Stimulated activated naive CD8-positive, alpha-beta T cell treated with anti-CD3 and anti-CD28 coated beads, Interleukin-15, Interleukin-2, amounts not matched to agents 100 ng/mL and 50 ng/mL, for 24 hours (primary cell): ENCODE measurements around the gene ABAT.
"Not testable (repeated sequence)": the region's sequence is repeated elsewhere in the genome, so short reads cannot be mapped to it uniquely, and the experiment has no call there.

Experiments used
- H3K27ac Mint-ChIP-seq: one replicate; pipeline ENCODE4 v1.8.0; 2021; ENCODE audit warnings: mild to moderate bottlenecking, mixed read lengths
- H3K27me3 Mint-ChIP-seq: one replicate; pipeline ENCODE4 v1.8.0; 2021; ENCODE audit warnings: mixed read lengths
- H3K36me3 Mint-ChIP-seq: one replicate; pipeline ENCODE4 v1.8.0; 2021; ENCODE audit warnings: low read depth, mixed read lengths
- H3K4me1 Mint-ChIP-seq: one replicate; pipeline ENCODE4 v1.8.0; 2021; ENCODE audit warnings: low read depth, mixed read lengths
- H3K4me3 Mint-ChIP-seq: one replicate; pipeline ENCODE4 v1.8.0; 2021; ENCODE audit warnings: mild to moderate bottlenecking, mixed read lengths
- H3K9me3 Mint-ChIP-seq: one replicate; pipeline ENCODE4 v1.8.0; 2021; ENCODE audit warnings: mixed read lengths

ABAT gene

DNA sequence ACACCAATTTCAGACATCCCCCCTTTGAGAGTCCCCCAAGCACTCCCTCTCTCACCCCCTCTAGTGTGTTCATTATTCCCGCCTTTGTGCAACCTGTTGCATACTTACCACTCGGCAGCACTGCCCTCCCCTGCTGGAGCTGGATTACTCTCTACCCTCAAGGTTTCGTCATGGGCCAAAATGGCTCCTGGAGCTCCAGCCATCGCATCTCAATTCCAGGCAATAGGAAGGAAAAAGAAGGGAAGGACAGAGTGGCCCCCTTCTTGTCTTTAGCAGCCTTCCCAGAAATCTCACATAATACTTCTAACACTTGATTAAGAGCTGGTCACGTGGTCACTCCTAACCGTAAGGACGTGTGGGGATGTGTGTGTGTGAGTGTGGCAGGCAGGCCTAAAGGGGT is 102.8 kb downstream of the ABAT start:
- Mint-ChIP-seq H3K9me3 (no peaks in the 10 kb centered on the region), H3K27me3 (no peaks in the 10 kb centered on the region), H3K4me1 (no peaks in the 10 kb centered on the region), H3K36me3 (peaks cover 27% of the 10 kb centered on the region), H3K4me3 (no peak overlapping the region), H3K27ac (no peak overlapping the region)

DNA sequence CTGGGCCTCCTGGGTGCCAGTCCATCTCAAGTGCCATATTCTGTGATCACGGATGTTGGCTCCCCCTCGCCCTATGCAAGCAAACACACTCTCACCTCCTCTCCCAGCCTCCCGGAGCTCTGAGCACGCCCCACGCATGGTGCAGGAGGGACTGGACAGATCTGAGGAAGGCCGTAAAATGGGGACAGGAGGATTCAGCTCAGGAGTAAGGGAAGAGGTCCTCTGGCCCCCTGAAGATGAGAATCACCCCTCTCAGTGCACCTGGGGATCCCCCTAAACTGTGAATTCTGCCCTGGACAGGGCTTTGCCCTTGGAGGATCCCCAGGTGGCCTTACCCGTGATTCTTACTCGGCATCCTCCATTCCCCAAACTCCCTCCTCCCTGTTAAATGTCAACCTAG is 107.4 kb downstream of the ABAT start:
- Mint-ChIP-seq H3K9me3 (no peaks in the 10 kb centered on the region), H3K27ac (no peak overlapping the region), H3K4me1 (no peaks in the 10 kb centered on the region), H3K27me3 (no peaks in the 10 kb centered on the region), H3K4me3 (no peak overlapping the region), H3K36me3 (peaks cover 17% of the 10 kb centered on the region)

DNA sequence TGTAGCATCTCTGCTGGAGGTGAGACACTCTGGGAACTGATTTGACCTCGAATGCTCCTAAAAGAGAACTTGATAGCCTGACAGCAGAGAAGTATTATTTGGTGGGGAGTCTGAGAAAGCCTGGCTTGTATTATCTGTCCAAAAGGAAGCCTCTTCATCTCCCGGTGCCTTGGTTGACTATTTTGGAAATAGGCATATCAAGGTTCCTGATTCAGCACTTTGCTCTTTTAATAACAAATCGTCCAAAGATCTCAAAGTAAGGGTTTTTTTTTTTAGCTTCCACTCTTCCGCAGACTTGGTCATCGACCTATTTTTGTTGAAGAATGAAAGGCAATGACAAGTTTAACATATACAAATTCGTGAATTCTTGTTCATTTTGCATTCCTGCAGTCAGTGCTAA is 108.3 kb downstream of the ABAT start:
- no peaks in the 10 kb centered on the region for H3K9me3 Mint-ChIP-seq
- H3K27ac Mint-ChIP-seq = no peak overlapping the region
- H3K4me3 Mint-ChIP-seq = no peak overlapping the region
- H3K36me3 Mint-ChIP-seq = peaks cover 12% of the 10 kb centered on the region
- no peaks in the 10 kb centered on the region for H3K27me3 Mint-ChIP-seq
- H3K4me1 Mint-ChIP-seq = no peaks in the 10 kb centered on the region

DNA sequence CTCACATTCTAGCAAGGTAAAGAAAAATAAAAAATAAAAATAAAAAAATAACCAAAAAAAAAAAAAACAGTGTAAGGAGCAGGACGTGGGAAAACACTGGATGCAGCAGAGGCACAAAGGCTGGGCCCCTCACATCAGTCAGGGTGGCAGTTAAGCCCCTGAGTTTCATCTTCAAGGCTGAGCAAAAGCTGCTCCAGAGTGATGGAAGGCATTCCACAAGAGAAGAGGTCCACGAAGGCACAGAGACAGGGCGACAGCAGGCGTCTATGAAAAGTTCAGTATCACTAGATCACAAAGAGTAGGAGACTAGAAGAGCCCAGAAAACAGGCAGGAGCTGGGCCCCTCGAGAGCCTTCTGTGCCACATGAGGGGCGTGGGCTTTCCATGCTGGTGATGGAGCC is 111.0 kb downstream of the ABAT start:
- no peaks in the 10 kb centered on the region for H3K27me3 Mint-ChIP-seq
- H3K27ac Mint-ChIP-seq = no peak overlapping the region
- no peaks in the 10 kb centered on the region for H3K4me1 Mint-ChIP-seq
- no peak overlapping the region for H3K4me3 Mint-ChIP-seq
- H3K36me3 Mint-ChIP-seq = peaks cover 3% of the 10 kb centered on the region
- no peaks in the 10 kb centered on the region for H3K9me3 Mint-ChIP-seq

DNA sequence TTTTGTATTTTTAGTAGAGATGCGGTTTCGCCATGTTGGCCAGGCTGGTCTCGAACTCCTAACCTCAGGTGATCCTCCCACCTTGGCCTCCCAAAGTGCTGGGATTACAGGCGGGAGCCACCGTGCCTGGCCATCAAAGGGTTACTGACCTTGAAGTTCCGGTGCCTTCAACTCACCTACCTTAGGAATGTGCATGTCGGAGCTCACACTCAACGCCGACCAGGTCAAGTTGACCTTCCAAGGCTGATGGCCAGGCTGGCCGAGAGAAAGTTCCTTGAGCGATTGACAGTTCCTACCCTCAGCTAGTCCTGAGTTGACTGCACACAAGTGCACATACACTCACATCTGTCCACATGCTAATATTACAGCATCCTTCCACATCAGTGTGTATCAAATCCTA is 111.9 kb downstream of the ABAT start:
- not testable (repeated sequence) for H3K9me3 Mint-ChIP-seq, H3K27me3 Mint-ChIP-seq, H3K4me3 Mint-ChIP-seq, H3K4me1 Mint-ChIP-seq, H3K27ac Mint-ChIP-seq, H3K36me3 Mint-ChIP-seq

DNA sequence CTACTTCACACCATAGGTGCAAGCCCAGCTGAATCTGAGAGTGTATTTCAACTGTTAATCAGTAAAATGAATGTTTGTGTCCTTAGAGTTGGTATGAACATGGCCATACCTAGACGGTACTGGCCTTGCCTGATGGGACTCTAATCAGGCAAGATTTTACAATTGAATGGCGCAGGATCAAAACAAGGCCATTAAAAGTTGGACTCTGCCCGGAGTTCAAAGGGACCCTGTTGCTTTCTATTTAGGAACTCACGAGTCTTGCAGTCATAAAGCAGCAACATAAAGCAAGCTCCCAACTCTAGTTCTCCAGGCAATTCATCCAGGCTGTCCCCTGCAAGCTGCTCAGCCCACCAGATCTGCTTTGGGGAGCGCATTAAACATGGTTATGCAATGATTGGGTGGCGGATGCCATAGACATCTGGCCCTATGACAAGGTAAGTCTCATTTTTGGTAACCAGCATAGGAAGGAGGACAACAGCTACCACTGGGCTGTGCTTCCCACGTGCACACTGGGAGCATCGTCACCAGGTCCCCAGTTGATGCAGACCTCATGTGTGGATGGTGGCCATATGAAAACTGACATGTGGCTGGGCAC is 114.3 kb downstream of the ABAT start:
- peaks cover 4% of the 10 kb centered on the region for H3K36me3 Mint-ChIP-seq
- no peak overlapping the region for H3K4me3 Mint-ChIP-seq
- H3K27ac Mint-ChIP-seq = no peak overlapping the region
- H3K27me3 Mint-ChIP-seq = no peaks in the 10 kb centered on the region
- H3K4me1 Mint-ChIP-seq = no peaks in the 10 kb centered on the region
- no peaks in the 10 kb centered on the region for H3K9me3 Mint-ChIP-seq

GRCh38 chr16:8795091-8795490 is 120.7 kb downstream of the ABAT start:
- Mint-ChIP-seq H3K9me3 (no peaks in the 10 kb centered on the region), H3K4me1 (peaks cover 47% of the 10 kb centered on the region), H3K27me3 (no peaks in the 10 kb centered on the region), H3K36me3 (peaks cover 29% of the 10 kb centered on the region), H3K27ac (no peak overlapping the region), H3K4me3 (peak overlapping the region; percentile 95)

DNA sequence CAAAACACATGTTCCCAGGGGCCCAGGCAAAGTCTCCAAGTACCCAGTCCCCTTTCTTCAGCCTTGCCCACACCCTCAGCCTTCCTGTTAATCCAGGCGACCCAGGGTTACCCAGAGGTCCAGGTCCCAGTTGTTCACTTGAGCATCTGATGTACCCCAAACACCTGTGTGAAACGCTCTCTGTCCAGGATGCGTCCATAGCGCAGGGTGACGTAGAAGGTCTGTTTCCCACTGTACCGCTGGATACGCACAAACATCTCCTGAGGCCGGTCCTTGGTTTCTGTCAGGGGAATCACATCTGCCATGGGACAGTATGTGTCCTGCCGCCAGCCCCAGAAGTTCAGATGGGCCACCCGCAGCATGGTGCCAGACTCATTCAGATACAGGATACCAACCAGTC is 121.4 kb downstream of the ABAT start:
- H3K27me3 Mint-ChIP-seq = no peaks in the 10 kb centered on the region
- peak overlapping the region; percentile 95 for H3K4me3 Mint-ChIP-seq
- H3K27ac Mint-ChIP-seq = peak overlapping the region; percentile 52
- peaks cover 52% of the 10 kb centered on the region for H3K4me1 Mint-ChIP-seq
- peaks cover 33% of the 10 kb centered on the region for H3K36me3 Mint-ChIP-seq
- H3K9me3 Mint-ChIP-seq = no peaks in the 10 kb centered on the region

DNA sequence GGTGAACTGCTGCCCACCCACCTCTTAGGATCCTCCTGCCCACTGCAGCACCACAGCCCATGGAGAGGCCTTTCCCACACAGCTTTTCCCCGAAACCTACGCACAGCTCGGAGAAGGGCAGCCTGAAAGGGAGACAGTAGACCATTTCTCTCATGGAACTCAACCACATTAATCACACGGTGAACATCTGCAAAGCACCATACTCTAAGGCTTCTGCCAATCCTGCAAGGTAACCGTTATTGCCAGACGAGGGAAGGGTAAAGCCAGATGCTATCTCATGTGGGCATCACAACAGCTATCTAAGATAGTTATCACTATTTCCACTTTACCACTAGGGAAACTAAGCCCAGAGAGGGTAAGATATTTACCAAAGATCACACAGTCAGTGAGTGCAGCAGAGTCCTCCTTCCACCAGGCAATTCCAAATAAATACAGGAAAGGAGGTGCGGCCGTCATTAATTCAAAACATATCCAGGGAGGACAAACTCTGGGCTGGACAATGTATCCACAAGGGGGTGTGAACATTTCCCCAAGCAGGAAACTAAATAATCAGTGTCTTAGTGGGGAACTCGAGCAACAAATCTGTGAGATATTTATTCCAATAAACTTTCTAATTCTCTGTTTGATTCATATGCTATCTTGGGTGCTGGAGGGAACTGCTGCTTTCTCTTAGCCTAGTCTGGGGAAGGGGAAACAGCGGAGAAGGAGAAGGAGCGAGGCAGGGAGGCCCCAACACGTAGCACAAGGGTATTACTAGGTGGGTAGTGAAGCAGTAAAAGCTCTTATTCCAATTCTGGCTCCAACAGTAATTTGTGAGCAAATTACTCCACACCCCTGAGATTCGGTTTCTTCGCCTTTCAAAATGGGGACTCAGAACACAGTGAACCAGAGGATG is 122.3 kb downstream of the ABAT start:
- no peaks in the 10 kb centered on the region for H3K9me3 Mint-ChIP-seq
- peak overlapping the region; percentile 95 for H3K4me3 Mint-ChIP-seq
- H3K27ac Mint-ChIP-seq = peak overlapping the region; percentile 91
- peaks cover 42% of the 10 kb centered on the region for H3K36me3 Mint-ChIP-seq
- peaks cover 57% of the 10 kb centered on the region for H3K4me1 Mint-ChIP-seq
- H3K27me3 Mint-ChIP-seq = no peaks in the 10 kb centered on the region

DNA sequence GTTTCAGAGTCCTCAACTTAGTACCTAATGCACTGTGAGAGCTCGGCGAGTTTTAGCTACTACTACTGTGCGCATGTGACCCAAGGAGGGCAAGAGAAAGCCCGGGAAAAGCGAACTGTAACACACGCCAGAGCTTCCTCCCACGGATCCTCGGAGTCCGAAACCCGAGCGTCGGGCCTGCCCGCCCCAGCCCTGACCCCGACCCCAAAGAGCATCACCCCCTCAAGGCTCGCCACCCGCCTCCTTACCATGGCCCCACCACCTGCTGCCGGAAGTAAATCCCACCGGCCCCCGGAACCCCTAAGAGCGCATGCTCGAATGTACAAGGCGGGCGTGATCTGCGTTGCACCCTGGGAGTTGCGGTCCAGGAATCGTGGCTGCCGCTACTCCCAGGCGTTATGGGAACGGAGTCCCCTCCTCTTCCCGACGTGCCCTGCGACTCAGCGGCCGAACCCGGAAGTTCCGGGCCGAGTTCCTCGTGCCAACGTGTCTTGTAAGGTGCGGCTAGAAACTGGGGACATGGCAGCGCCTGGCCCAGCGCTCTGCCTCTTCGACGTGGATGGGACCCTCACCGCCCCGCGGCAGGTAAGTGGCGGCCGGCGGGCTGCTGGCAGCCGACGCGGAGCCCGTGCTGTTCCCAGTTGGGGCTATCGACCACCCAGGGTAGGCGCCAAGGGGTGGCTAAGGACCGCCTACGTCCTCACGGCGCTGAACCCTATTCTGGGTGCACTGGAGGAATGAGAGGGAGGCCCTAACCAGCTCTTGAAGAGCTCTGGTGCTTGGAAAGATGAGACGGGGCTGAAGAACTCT is 123.2 kb downstream of the ABAT start, which contains the start of the genes PMM2 and TMEM186:
Gene PMM2, plus strand, starts transcription at position 476 of the 810 bp plus-strand sequence. Its CDS starts 44 bp downstream, at position 520.
Gene TMEM186, minus strand, starts transcription at position 276 of the 810 bp plus-strand sequence. Its CDS starts 25 bp downstream, at position 251.
- Mint-ChIP-seq H3K27ac (peak within 1 kb of the TSS; percentile 91), H3K9me3 (no peaks in the 10 kb centered on the region), H3K36me3 (peaks cover 49% of the 10 kb centered on the region), H3K4me3 (peak within 1 kb of the TSS; percentile 95), H3K27me3 (no peaks in the 10 kb centered on the region), H3K4me1 (peaks cover 57% of the 10 kb centered on the region)

GRCh38 chr16:8798174-8798527 is 123.7 kb downstream of the ABAT start:
- H3K4me1 Mint-ChIP-seq = peaks cover 61% of the 10 kb centered on the region

GRCh38 chr16:8798535-8799157 is 124.2 kb downstream of the ABAT start:
- H3K27ac Mint-ChIP-seq = peak overlapping the region; percentile 91
- peak overlapping the region; percentile 95 for H3K4me3 Mint-ChIP-seq
- no peaks in the 10 kb centered on the region for H3K9me3 Mint-ChIP-seq
- peaks cover 56% of the 10 kb centered on the region for H3K36me3 Mint-ChIP-seq
- peaks cover 64% of the 10 kb centered on the region for H3K4me1 Mint-ChIP-seq
- no peaks in the 10 kb centered on the region for H3K27me3 Mint-ChIP-seq

More at GRCh38 chr16:8798174-8798527, 123.7 kb downstream of the ABAT start:
- Mint-ChIP-seq H3K9me3 (no peaks in the 10 kb centered on the region), H3K36me3 (peaks cover 53% of the 10 kb centered on the region), H3K4me3 (peak overlapping the region; percentile 95), H3K27ac (peak overlapping the region; percentile 91), H3K27me3 (no peaks in the 10 kb centered on the region)

- Mint-ChIP-seq H3K27me3 (no peaks in the 10 kb centered on the region), H3K9me3 (no peaks in the 10 kb centered on the region), H3K4me3 (no peak overlapping the region), H3K4me1 (peaks cover 42% of the 10 kb centered on the region), H3K36me3 (peaks cover 69% of the 10 kb centered on the region), H3K27ac (no peak overlapping the region)
Observed at GRCh38 chr16:8801701-8802100, 127.3 kb downstream of the ABAT start.

- not testable (repeated sequence) for H3K27ac Mint-ChIP-seq, H3K4me3 Mint-ChIP-seq, H3K9me3 Mint-ChIP-seq, H3K27me3 Mint-ChIP-seq
- Mint-ChIP-seq H3K4me1 (peaks cover 31% of the 10 kb centered on the region), H3K36me3 (peaks cover 80% of the 10 kb centered on the region)
Observed at GRCh38 chr16:8803733-8804132, 129.3 kb downstream of the ABAT start.
